Ectodermal cell (in vitro differentiated cells): ENCODE measurements around the gene MYL11.
A peak's percentile ranks its signal among the peaks of the same experiment; 100 is the strongest.

Experiments
- H3K27ac ChIP-seq: 2 replicates; pipeline ENCODE4 v1.7.0; 2013; ENCODE audit warnings: mild to moderate bottlenecking, low read depth, low read length; ENCODE audit not compliant: insufficient read depth, poor library complexity, severe bottlenecking
- H3K27me3 ChIP-seq: 2 replicates; pipeline ENCODE4 v1.7.0; 2013; ENCODE audit warnings: mild to moderate bottlenecking, low read length; ENCODE audit not compliant: insufficient read depth, control insufficient read depth, poor library complexity, severe bottlenecking
- H3K36me3 ChIP-seq: one replicate; pipeline ENCODE4 v1.7.0; 2013; ENCODE audit warnings: low read length; ENCODE audit not compliant: control insufficient read depth, insufficient read depth
- H3K4me1 ChIP-seq: one replicate; pipeline ENCODE4 v1.7.0; 2013; ENCODE audit warnings: low read length; ENCODE audit not compliant: control insufficient read depth, insufficient read depth
- H3K4me3 ChIP-seq: 2 replicates; pipeline ENCODE4 v1.7.0; 2013; ENCODE audit warnings: low read depth, low read length, control low read depth; ENCODE audit not compliant: insufficient read depth
- H3K9me3 ChIP-seq: 2 replicates; pipeline ENCODE4 v1.7.0; 2013; ENCODE audit warnings: mild to moderate bottlenecking, low read length, moderate library complexity; ENCODE audit not compliant: control insufficient read depth
- WGBS, 2 experiments: methylation state at CpG; one replicate each; pipeline ENCODE4 v1.1.7; 2013; ENCODE audit warnings: missing lambda C conversion rate in 2 of 2; 5-methylcytosine and 5-hydroxymethylcytosine counted together

The MYL11 gene

DNA sequence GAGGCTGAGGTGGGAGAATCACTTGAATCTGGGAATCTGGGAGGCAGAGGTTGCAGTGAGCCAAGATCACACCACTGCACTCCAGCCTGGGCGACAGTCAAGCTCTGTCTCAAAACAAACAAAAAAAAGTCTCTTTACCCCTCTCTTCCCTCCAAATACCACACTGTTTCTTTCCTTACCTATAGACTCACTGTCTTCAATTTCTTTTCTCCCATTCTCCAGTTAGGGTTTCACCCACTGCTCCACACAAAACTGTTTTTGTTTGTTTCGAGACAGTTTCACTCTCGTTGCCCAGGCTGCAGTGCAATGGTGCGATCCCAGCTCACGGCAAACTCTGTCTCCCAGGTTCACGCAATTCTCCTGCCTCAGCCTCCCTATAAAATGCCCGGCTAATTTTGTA lies 13.4 kb upstream of the MYL11 start:
- Histone ChIP-seq H3K4me1 (no peaks in the 10 kb centered on the region), H3K27ac (no peak overlapping the region), H3K4me3 (no peak overlapping the region), H3K9me3 (no peaks in the 10 kb centered on the region), H3K27me3 (no peaks in the 10 kb centered on the region), H3K36me3 (peaks cover 3% of the 10 kb centered on the region)
- WGBS, 2 experiments = 95 to 96% methylated on average over 7 of the region's 7 CpGs

DNA sequence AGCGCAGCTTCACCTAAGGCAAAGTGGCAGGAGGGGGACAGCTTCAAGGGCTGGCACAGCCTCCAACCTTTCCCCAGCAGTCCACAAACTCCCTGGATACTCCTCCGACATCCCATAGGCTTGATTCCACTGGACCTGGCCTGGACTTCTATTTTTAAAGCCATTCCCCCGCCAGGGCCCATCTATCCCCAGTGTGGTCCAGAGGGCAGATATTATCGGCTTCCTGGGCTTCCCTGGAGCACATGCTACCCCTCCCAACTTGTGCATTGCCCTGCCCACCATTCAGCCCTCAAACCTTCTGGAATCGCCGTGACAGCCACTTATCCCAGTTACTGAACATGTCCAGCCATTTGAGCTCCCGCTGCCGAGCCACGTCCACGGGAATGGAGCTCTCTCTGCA lies 9.4 kb upstream of the MYL11 start:
- Histone ChIP-seq H3K4me3 (no peak overlapping the region), H3K36me3 (peaks cover 3% of the 10 kb centered on the region), H3K4me1 (peaks cover 14% of the 10 kb centered on the region), H3K27ac (no peak overlapping the region), H3K27me3 (no peaks in the 10 kb centered on the region), H3K9me3 (no peaks in the 10 kb centered on the region)
- WGBS, 2 experiments = 95 to 96% methylated on average over 10 of the region's 10 CpGs

DNA sequence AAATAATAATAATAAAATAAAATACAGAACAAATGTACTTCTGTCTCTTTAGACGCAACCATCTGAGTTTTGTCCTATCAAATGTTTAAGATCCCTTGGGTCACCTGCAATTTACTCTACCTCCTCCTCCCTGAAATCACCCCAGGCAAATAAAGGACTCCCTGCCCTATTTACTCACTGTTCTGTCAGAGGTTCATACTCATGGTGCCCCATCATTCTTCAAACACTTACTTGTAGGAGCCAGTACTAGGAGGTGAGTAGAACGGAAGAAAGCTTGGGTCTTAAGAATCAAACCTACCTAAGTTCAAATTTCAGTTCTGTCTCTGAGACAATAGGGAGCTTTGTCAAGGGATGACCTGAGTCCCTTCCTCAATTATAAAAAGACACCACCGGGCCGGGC lies 8.1 kb upstream of the MYL11 start:
- Histone ChIP-seq H3K4me3 (no peak overlapping the region), H3K9me3 (no peaks in the 10 kb centered on the region)
- WGBS, 2 experiments = 91 to 93% methylated on average over 4 of the region's 4 CpGs

DNA sequence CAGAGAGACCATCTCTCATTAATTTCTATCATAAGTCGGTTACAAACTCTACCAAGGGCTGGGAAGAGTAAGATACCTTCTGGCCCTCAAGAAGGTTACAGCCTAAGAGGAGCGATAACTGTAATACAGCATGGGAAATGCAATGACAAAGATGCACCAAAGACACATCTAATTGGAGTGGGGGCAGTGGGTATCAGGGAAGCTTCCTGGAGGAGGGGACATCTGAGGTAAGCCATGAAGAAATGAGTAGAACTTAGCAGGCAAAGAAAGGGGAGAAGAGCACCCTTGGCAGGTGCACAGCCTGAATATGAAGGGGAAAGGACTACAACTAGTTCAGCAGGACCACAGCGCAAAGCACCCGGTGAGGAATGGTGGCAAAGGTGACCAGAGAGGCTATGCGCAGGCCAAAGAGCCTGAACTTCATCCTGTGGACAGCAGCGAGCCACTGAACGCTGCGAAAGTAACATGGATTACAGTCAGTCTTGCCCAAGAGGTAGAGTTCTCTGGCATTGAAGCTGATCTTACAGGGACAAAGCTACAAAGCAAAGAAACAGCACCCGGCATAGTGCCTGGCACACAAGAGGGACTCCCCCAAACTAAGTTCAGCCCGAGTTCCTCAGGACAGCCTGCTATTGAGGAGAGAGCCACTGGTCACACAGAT lies 7.1 kb upstream of the MYL11 start:
- Histone ChIP-seq H3K4me1 (peaks cover 20% of the 10 kb centered on the region), H3K27me3 (no peaks in the 10 kb centered on the region), H3K4me3 (no peak overlapping the region), H3K36me3 (peaks cover 3% of the 10 kb centered on the region), H3K27ac (no peak overlapping the region), H3K9me3 (no peaks in the 10 kb centered on the region)
- WGBS, 2 experiments = 91 to 94% methylated on average over 10 of the region's 10 CpGs

More for the DNA sequence above, 8.1 kb upstream of the MYL11 start:
- Histone ChIP-seq H3K36me3 (peaks cover 3% of the 10 kb centered on the region), H3K27me3 (no peaks in the 10 kb centered on the region), H3K4me1 (peaks cover 18% of the 10 kb centered on the region), H3K27ac (no peak overlapping the region)

DNA sequence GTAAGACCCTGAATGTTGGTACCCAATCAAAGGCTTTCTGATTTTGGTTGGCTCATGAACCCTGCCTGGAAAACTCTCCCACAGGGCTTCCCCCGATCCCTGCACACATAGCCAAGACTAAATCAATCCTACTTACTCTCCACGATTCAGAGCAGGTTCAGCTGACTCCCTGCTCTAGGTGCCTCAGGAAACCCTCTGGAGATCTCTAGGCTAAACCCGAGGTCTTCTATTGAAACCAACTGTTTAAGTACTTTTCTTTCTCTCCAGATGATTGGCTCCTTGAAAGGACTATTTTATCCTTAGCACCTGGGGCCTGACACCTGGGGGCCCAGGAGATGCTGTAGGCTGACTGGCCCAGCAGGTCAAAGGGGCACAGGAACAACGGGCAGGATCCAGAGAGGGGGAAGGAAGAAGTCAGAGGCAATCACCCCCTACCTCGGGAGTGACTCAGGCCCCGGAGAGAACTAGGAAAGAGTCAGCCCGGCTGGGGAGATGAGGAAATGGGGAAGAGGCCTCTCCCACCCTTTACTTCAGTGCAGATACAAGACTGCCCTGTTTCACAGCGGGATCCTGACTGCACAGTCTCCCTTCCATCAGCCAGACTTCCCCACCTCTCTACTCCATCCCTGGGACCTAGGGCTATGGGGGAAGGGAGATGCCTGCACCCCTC lies 6.3 kb upstream of the MYL11 start:
- no peaks in the 10 kb centered on the region for H3K27me3 ChIP-seq
- H3K4me3 ChIP-seq = peak overlapping the region; percentile 66
- WGBS, 2 experiments = 52 to 61% methylated on average over 8 of the region's 8 CpGs
- peaks cover 3% of the 10 kb centered on the region for H3K36me3 ChIP-seq
- no peak overlapping the region for H3K27ac ChIP-seq
- H3K9me3 ChIP-seq = no peaks in the 10 kb centered on the region
- H3K4me1 ChIP-seq = peaks cover 20% of the 10 kb centered on the region

DNA sequence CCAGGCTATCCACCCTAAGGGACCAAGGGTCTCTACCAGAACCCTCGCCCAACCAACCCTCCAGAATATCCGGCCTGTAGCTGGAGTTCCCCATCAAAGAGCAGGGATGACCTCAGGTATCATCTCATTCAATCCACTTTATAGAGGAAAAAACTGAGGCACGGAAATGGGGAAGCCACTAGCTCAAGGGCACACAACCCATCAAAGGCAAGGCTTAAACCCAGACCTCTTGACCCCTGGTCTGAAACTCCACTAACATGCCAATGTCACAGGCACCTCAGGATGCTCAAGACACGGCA lies 5.9 kb upstream of the MYL11 start:
- peaks cover 20% of the 10 kb centered on the region for H3K4me1 ChIP-seq
- H3K27ac ChIP-seq = no peak overlapping the region
- H3K4me3 ChIP-seq = peak overlapping the region; percentile 66
- no peaks in the 10 kb centered on the region for H3K27me3 ChIP-seq
- peaks cover 3% of the 10 kb centered on the region for H3K36me3 ChIP-seq
- H3K9me3 ChIP-seq = no peaks in the 10 kb centered on the region
- WGBS, 2 experiments = 56 to 59% methylated on average over 4 of the region's 4 CpGs

DNA sequence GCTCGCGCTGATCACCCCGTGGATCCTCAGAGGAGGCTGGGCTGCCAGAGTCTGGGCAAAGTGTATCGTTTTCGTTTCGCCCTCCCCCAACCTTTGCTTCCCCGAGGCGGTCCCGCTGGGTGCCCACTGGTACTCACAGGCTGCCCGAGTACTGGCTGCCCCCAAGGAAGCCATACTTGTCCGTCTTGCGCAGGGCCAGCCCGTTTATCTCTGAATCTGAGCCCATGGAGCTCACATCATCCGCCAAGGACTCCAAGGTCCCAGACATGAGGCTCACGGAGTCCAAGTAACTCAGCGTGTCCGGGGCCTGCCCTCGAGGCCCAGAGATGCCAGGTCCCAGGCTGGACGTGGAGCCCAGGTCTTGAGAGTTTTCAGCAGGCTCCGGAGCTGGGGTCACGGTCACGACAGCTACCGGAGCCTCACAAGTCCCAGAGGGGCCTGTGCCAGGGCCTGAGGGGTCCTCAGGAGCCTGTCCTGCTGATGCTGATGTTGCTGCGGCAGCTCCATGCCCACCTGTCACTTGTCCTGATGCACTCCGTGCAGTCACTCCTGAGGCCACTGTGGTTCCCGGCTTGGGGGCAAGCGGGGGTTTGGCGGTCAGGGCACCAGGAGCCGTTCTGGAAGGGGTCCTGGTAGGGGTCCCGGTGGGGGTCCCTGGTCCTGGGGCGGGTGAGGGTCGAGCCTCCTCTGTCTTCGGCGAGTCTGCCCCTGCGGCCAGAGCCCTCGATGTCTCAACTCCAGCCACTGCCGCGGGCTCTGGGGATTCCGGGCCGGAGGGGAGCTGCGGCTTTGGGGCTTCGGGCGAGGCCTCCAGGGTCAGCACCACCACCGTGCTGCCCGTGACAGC lies 5.3 kb upstream of the MYL11 start:
- WGBS, 2 experiments = 14 to 16% methylated on average over 45 of the region's 45 CpGs
- H3K4me1 ChIP-seq = peaks cover 20% of the 10 kb centered on the region
- no peak overlapping the region for H3K27ac ChIP-seq
- peak overlapping the region; percentile 66 for H3K4me3 ChIP-seq
- no peaks in the 10 kb centered on the region for H3K27me3 ChIP-seq
- H3K36me3 ChIP-seq = peaks cover 3% of the 10 kb centered on the region
- H3K9me3 ChIP-seq = no peaks in the 10 kb centered on the region

DNA sequence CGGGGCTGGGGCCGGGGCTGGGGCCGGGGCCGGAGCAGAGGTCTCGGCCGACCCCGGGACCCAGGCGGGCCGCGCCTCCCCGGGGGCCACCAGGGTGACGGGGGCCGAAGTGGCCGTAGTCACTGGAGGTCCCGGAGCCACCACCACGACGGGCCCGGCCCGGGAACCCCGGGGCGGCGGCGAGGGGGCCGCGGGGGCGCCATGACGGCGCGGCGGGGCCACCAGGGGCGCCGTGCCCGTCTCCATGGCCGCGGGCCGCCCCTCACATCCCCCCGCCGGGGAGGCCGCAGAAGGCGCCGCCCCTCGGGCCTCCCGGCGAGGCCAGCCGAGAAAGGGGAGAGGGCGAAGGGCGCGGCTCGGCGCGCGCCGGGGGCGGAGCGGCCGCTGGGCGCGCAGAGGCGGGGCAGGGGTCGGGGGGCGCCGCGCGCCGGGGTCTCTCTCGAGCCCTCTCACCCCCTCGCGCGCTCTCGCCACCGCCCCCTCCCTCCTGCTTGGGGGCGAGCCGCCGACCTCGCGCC lies 4.6 kb upstream of the MYL11 start:
- 0% methylated on average over 76 of the region's 76 CpGs for WGBS, 2 experiments
- H3K36me3 ChIP-seq = no peaks in the 10 kb centered on the region
- no peak overlapping the region for H3K27ac ChIP-seq
- peaks cover 20% of the 10 kb centered on the region for H3K4me1 ChIP-seq
- no peaks in the 10 kb centered on the region for H3K9me3 ChIP-seq
- H3K27me3 ChIP-seq = no peaks in the 10 kb centered on the region
- H3K4me3 ChIP-seq = peak overlapping the region; percentile 66

DNA sequence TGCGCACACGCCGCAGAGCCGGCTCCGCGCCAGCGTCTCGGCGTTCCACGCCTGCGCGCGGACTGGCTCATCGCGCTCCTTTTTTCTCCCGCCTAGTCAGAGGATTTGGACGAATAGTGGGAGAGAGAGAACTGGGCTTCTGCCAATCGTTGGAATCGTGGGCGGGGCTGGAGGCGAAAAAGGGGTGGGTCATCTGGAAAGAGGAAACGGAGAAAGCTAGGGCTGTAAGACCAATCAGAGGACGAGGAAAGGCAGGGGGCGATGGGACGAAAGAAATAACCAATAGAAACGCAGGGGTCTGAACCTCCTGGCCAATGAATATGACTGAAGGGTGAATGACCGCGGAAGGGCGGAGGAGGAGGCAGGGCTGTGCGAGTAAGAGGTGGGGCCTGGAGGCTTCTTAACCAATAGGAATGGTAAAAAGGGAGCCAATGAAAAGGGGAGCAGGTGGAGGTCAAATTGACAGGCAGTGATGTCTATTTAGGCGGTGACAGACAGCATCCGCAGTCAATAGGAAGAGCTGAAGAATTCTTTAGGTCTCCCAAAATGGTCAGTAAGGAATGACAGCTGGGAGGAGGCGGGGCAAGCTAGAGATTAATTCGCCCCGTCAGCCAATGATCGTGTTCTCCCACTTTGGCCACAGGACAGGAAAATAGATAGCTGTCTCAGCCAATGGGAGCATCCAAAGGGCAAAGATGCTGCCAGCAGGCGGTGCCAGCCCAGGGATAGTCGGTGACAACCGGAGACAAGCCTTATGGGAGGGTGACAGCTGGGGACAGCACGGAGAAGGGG lies 4.0 kb upstream of the MYL11 start, which contains the start of gene TBC1D10B:
TBC1D10B (minus strand) TSS at position 39 of the 792 bp plus-strand sequence. CDS start 311 bp downstream, outside the sequence.
- H3K27ac ChIP-seq = peak within 1 kb of the TSS; percentile 82
- WGBS, 2 experiments = 0% methylated on average over 40 of the region's 40 CpGs
- no peaks in the 10 kb centered on the region for H3K36me3 ChIP-seq
- H3K4me1 ChIP-seq = peaks cover 24% of the 10 kb centered on the region
- no peaks in the 10 kb centered on the region for H3K9me3 ChIP-seq
- peak within 1 kb of the TSS; percentile 66 for H3K4me3 ChIP-seq
- no peaks in the 10 kb centered on the region for H3K27me3 ChIP-seq
